GM23338 (cell line): ENCODE measurements around the gene GPRC5B. TPM values are rescaled to one million over a fixed set of nuclear protein-coding genes. Genes with fewer than 3 reads are reported as not detected.

Experiments
- ATAC-seq: fragments of 200-7000 bp; cut with Tn5 transposase; 3 replicates; pipeline ENCODE4 v1.9.1; 2020
- DNase-seq: peaks from one replicate; pipeline ENCODE4 v3.0.0-alpha.2; 2015; ENCODE audit warnings: low spot score
- H2AFZ ChIP-seq: fragments of 200-600 bp; sonication (generic); 2 replicates; pipeline ENCODE4 v1.8.0; 2016; ENCODE audit warnings: antibody characterized with exemption, mild to moderate bottlenecking, moderate library complexity
- H3F3A ChIP-seq: fragments of 200-600 bp; sonication (generic); replicated peaks from 2 replicates; pipeline ENCODE4 v1.8.0; 2017; ENCODE audit warnings: antibody characterized with exemption, mixed run types, low read depth
- H3K27ac ChIP-seq: fragments of 200-600 bp; sonication (generic); 2 replicates; pipeline ENCODE4 v1.6.1; 2016; ENCODE audit warnings: low read depth
- H3K27me3 ChIP-seq: fragments of 200-600 bp; sonication (generic); 2 replicates; pipeline ENCODE4 v1.8.0; 2016; ENCODE audit warnings: mild to moderate bottlenecking, mixed run types, moderate library complexity; ENCODE audit not compliant: insufficient read depth
- H3K36me3 ChIP-seq: fragments of 200-600 bp; sonication (generic); 2 replicates; pipeline ENCODE4 v1.8.0; 2016; ENCODE audit warnings: mild to moderate bottlenecking; ENCODE audit not compliant: insufficient read depth
- H3K4me1 ChIP-seq: fragments of 200-600 bp; sonication (generic); 2 replicates; pipeline ENCODE4 v1.8.0; 2016; ENCODE audit warnings: mild to moderate bottlenecking, moderate library complexity; ENCODE audit not compliant: insufficient read depth
- H3K4me2 ChIP-seq: fragments of 200-600 bp; sonication (generic); 2 replicates; pipeline ENCODE4 v1.7.1; 2017; ENCODE audit warnings: mixed run types
- H3K4me3 ChIP-seq: fragments of 200-600 bp; sonication (generic); 2 replicates; pipeline ENCODE4 v1.6.1; 2016; ENCODE audit warnings: mixed run types
- H3K79me2 ChIP-seq: fragments of 200-600 bp; sonication (generic); replicated peaks from 2 replicates; pipeline ENCODE4 v1.8.0; 2017; ENCODE audit warnings: mild to moderate bottlenecking; ENCODE audit not compliant: insufficient read depth
- H3K9me2 ChIP-seq: fragments of 200-600 bp; sonication (generic); 2 replicates; pipeline ENCODE4 v1.8.0; 2017; ENCODE audit not compliant: insufficient read depth
- H4K20me1 ChIP-seq: fragments of 200-600 bp; sonication (generic); replicated peaks from 2 replicates; pipeline ENCODE4 v1.8.0; 2017; ENCODE audit warnings: mild to moderate bottlenecking; ENCODE audit not compliant: insufficient read depth
- H3K27ac Mint-ChIP-seq: 2 replicates; pipeline ENCODE4 v1.8.0; 2020; ENCODE audit warnings: inconsistent platforms, mild to moderate bottlenecking, moderate library complexity, mixed read lengths
- H3K27me3 Mint-ChIP-seq: 3 replicates; pipeline ENCODE4 v1.8.0; 2022; ENCODE audit warnings: low read depth, mild to moderate bottlenecking, moderate library complexity, mixed read lengths, inconsistent platforms; ENCODE audit not compliant: insufficient read depth, poor library complexity
- H3K36me3 Mint-ChIP-seq: 3 replicates; pipeline ENCODE4 v1.8.0; 2021; ENCODE audit warnings: low read depth, mild to moderate bottlenecking, inconsistent platforms, moderate library complexity, mixed read lengths
- H3K4me1 Mint-ChIP-seq: 3 replicates; pipeline ENCODE4 v1.8.0; 2020; ENCODE audit warnings: mild to moderate bottlenecking, inconsistent platforms, mixed read lengths
- H3K4me3 Mint-ChIP-seq: 3 replicates; pipeline ENCODE4 v1.8.0; 2021; ENCODE audit warnings: moderate library complexity, mild to moderate bottlenecking, inconsistent platforms, mixed read lengths
- H3K9me3 Mint-ChIP-seq: 3 replicates; pipeline ENCODE4 v1.8.0; 2020; ENCODE audit warnings: moderate library complexity, mild to moderate bottlenecking, inconsistent platforms, mixed read lengths
- CREB1 ChIP-seq: fragments of 250-450 bp; sonication (Bioruptor Pico); IDR thresholded peaks from 2 replicates; pipeline ENCODE4 v1.5.0; 2020; ENCODE audit warnings: low read depth, mild to moderate bottlenecking, moderate library complexity
- CTCF ChIP-seq, 2 experiments: fragments of 200-600 bp in 1 of 2; sonication (generic) in 1 of 2; conservative IDR thresholded peaks; 2 replicates each; pipeline versions ENCODE4 v1.5.1 to v1.6.1; 2016 to 2017; ENCODE audit warnings: antibody characterized with exemption in 2 of 2, low read depth in 2 of 2, mild to moderate bottlenecking in 2 of 2, moderate library complexity in 1 of 2
- ETS1 ChIP-seq: IDR thresholded peaks from 2 replicates; pipeline ENCODE4 v1.6.1; 2016; ENCODE audit warnings: antibody characterized with exemption
- EZH2 ChIP-seq: fragments of 200-600 bp; sonication (generic); IDR thresholded peaks from one replicate; pipeline ENCODE4 v1.8.0; 2017; ENCODE audit warnings: antibody characterized with exemption, mild to moderate bottlenecking, low read depth; ENCODE audit not compliant: unreplicated experiment
- EZH2phosphoT487 ChIP-seq: fragments of 200-600 bp; sonication (generic); IDR thresholded peaks from one replicate; pipeline ENCODE4 v1.8.1; 2018; ENCODE audit warnings: antibody characterized with exemption; ENCODE audit not compliant: unreplicated experiment
- JUNB ChIP-seq: IDR thresholded peaks from one replicate; pipeline ENCODE4 v1.6.1; 2016; ENCODE audit warnings: antibody characterized with exemption; ENCODE audit not compliant: unreplicated experiment
- NANOG ChIP-seq: IDR thresholded peaks from 2 replicates; pipeline ENCODE4 v1.6.1; 2016; ENCODE audit warnings: antibody characterized with exemption, borderline replicate concordance
- POLR2AphosphoS5 ChIP-seq: IDR thresholded peaks from 2 replicates; pipeline ENCODE4 v1.6.1; 2016; ENCODE audit warnings: antibody characterized with exemption, low read depth
- REST ChIP-seq: IDR thresholded peaks from one replicate; pipeline ENCODE4 v1.6.1; 2018; ENCODE audit warnings: antibody characterized with exemption; ENCODE audit not compliant: unreplicated experiment
- ZNF114 ChIP-seq: fragments of 250-450 bp; sonication (Bioruptor Pico); IDR thresholded peaks from 2 replicates; pipeline ENCODE4 v1.5.0; 2020; ENCODE audit warnings: mild to moderate bottlenecking, moderate library complexity
- polyA plus RNA-seq: library from polyadenylated mRNA; unstranded; fragments of >200 nt; fragmentation: Nextera tagmentation; extraction: Ambion mirVana; gene quantifications from 2 replicates; pipeline ENCODE4 v1.2.1, GENCODE V29; 2016
- total RNA-seq: library from RNA; depleted of rRNA; stranded (reverse); fragments of >200 nt; shearing (Covaris generic); gene quantifications from 2 replicates; pipeline ENCODE4 v1.2.3, GENCODE V29; 2014
- TF ChIP-seq, protein P1 (sequence below): fragments of 250-450 bp; sonication (Bioruptor Pico); IDR thresholded peaks from 2 replicates; pipeline ENCODE4 v1.5.0; 2020; ENCODE audit warnings: mild to moderate bottlenecking, moderate library complexity

GPRC5B gene
- total and polyA plus RNA-seq, 2 experiments from 2014 or later: 70.9 to 82.5 TPM

DNA sequence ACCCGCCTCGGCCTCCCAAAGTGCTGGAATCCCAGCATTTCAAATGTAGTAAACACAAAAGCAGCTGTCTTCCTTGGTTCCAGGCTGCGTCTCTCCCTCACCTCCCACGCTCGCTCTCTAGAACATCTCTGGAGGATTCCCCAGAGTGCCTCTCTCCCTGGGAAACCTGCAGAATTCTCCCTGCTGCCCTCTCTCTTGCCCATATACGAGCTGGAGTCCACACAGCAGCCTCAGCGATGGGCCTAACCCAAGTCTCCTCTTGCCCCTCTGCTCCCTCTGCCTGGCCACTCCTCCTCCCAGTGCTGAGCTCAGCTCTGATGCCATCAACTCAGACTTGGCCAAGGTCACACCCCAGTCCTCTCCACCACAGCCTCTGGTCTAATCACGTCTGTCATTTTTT lies 10.6 kb downstream of the GPRC5B start (continued):
- TF ChIP-seq, protein P1, sequence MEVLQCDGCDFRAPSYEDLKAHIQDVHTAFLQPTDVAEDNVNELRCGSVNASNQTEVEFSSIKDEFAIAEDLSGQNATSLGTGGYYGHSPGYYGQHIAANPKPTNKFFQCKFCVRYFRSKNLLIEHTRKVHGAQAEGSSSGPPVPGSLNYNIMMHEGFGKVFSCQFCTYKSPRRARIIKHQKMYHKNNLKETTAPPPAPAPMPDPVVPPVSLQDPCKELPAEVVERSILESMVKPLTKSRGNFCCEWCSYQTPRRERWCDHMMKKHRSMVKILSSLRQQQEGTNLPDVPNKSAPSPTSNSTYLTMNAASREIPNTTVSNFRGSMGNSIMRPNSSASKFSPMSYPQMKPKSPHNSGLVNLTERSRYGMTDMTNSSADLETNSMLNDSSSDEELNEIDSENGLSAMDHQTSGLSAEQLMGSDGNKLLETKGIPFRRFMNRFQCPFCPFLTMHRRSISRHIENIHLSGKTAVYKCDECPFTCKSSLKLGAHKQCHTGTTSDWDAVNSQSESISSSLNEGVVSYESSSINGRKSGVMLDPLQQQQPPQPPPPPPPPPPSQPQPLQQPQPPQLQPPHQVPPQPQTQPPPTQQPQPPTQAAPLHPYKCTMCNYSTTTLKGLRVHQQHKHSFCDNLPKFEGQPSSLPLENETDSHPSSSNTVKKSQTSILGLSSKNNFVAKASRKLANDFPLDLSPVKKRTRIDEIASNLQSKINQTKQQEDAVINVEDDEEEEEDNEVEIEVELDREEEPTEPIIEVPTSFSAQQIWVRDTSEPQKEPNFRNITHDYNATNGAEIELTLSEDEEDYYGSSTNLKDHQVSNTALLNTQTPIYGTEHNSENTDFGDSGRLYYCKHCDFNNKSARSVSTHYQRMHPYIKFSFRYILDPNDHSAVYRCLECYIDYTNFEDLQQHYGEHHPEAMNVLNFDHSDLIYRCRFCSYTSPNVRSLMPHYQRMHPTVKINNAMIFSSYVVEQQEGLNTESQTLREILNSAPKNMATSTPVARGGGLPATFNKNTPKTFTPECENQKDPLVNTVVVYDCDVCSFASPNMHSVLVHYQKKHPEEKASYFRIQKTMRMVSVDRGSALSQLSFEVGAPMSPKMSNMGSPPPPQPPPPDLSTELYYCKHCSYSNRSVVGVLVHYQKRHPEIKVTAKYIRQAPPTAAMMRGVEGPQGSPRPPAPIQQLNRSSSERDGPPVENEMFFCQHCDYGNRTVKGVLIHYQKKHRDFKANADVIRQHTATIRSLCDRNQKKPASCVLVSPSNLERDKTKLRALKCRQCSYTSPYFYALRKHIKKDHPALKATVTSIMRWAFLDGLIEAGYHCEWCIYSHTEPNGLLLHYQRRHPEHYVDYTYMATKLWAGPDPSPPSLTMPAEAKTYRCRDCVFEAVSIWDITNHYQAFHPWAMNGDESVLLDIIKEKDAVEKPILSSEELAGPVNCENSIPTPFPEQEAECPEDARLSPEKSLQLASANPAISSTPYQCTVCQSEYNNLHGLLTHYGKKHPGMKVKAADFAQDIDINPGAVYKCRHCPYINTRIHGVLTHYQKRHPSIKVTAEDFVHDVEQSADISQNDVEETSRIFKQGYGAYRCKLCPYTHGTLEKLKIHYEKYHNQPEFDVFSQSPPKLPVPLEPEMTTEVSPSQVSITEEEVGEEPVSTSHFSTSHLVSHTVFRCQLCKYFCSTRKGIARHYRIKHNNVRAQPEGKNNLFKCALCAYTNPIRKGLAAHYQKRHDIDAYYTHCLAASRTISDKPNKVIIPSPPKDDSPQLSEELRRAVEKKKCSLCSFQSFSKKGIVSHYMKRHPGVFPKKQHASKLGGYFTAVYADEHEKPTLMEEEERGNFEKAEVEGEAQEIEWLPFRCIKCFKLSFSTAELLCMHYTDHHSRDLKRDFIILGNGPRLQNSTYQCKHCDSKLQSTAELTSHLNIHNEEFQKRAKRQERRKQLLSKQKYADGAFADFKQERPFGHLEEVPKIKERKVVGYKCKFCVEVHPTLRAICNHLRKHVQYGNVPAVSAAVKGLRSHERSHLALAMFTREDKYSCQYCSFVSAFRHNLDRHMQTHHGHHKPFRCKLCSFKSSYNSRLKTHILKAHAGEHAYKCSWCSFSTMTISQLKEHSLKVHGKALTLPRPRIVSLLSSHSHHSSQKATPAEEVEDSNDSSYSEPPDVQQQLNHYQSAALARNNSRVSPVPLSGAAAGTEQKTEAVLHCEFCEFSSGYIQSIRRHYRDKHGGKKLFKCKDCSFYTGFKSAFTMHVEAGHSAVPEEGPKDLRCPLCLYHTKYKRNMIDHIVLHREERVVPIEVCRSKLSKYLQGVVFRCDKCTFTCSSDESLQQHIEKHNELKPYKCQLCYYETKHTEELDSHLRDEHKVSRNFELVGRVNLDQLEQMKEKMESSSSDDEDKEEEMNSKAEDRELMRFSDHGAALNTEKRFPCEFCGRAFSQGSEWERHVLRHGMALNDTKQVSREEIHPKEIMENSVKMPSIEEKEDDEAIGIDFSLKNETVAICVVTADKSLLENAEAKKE (CRISPR knock-in tag): no peak

- Histone ChIP-seq H2AFZ (no peak overlapping the region), H3F3A (no peaks in the 10 kb centered on the region), H3K36me3 (peaks cover 17% of the 10 kb centered on the region), H3K27ac (no peak overlapping the region), H3K27me3 (no peaks in the 10 kb centered on the region), H3K4me2 (no peak overlapping the region), H3K4me3 (no peak overlapping the region), H4K20me1 (peaks cover 46% of the 10 kb centered on the region), H3K9me2 (no peaks in the 10 kb centered on the region), H3K4me1 (peaks cover 26% of the 10 kb centered on the region), H3K79me2 (peaks cover 98% of the 10 kb centered on the region)
- Mint-ChIP-seq H3K4me1 (peaks cover 35% of the 10 kb centered on the region), H3K27me3 (peaks cover 19% of the 10 kb centered on the region), H3K4me3 (no peak overlapping the region), H3K27ac (no peak overlapping the region), H3K9me3 (no peaks in the 10 kb centered on the region), H3K36me3 (peaks cover 79% of the 10 kb centered on the region)
- DNase-seq: no peak
- no peak for ATAC-seq
- TF ChIP-seq POLR2AphosphoS5: no peak
- no peak for TF ChIP-seq ETS1
- no peak for TF ChIP-seq NANOG
- no peak for TF ChIP-seq REST
- no peak for TF ChIP-seq JUNB
- no peak for TF ChIP-seq ZNF114
- TF ChIP-seq CREB1 (CRISPR knock-in tag): no peak
- no peak for TF ChIP-seq EZH2phosphoT487
- no peak for TF ChIP-seq EZH2
- TF ChIP-seq CTCF (conservative IDR thresholded peaks at IDR 0.05; ENCODE audit: low read depth in 2 of 2): no peak
These were observed 11.7 kb downstream of the GPRC5B start for GRCh38 chr16:19872935-19873334.
